Right hindlimb (tissue), 1 donor: ENCODE results near the gene SIL1.

Experiments used
- DNase-seq: peaks from one replicate; pipeline ENCODE4 v3.0.0-alpha.2; 2018

The SIL1 gene

GRCh38 chr5:138974227-138975063 lies 223.7 kb downstream of the SIL1 start:
- peak; percentile 54 for DNase-seq

GRCh38 chr5:138972836-138973235 lies 225.3 kb downstream of the SIL1 start:
- no peak for DNase-seq

- DNase-seq = no peak
Measured at GRCh38 chr5:138972230-138972629, 225.9 kb downstream of the SIL1 start.

GRCh38 chr5:138969323-138970002 lies 228.7 kb downstream of the SIL1 start:
- DNase-seq = no peak

DNA sequence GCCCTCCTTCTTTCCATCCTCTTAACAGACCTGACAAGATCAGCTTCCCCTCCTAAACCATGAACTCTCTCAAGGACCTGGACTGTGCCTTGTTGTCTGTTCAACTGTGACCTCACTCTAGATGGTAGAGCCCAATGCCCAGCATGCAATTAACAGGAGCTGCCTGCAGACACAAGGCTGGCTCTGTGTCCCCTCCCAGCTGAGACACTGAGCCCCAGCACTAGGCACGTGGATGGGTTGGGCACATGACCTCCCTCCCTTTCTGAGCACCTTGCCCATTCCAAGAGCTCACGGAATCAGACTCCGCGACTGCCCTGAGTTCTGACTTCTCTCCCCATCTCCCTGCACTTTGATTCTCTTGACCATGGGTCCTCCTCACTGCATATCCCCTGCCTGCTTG lies 229.6 kb downstream of the SIL1 start:
- DNase-seq = no peak

DNA sequence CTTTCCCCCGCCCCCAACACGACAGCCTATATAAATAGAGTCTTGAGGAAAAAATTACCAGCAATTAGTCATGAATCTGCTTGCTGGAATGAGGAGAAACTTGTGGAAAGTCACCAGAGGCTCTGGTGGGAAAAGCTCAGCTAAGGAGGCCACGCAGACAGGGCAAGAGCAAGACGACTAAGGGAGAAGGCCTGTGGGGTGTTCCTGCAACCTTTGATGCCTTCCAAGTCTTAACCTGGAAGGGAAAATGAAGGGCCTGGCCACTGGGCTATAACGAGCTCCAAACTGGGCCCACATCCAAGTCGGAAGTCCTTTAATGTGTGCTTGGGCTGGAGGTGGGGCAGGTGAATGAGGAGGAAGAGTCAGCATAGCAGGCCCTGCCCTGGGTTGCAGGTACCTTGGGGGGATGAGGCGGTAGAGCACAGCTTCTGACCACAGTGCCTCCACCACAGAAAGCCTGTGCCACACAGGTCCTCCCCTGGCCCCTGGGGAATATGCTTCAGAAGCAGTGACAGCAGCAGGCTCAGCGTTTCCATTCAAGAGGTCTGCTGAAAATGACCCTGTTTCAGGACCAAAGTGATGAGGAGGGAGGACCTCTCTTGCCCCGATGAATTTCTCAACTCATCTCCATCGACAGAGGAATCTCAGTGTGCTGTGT lies 230.2 kb downstream of the SIL1 start:
- no peak for DNase-seq

DNA sequence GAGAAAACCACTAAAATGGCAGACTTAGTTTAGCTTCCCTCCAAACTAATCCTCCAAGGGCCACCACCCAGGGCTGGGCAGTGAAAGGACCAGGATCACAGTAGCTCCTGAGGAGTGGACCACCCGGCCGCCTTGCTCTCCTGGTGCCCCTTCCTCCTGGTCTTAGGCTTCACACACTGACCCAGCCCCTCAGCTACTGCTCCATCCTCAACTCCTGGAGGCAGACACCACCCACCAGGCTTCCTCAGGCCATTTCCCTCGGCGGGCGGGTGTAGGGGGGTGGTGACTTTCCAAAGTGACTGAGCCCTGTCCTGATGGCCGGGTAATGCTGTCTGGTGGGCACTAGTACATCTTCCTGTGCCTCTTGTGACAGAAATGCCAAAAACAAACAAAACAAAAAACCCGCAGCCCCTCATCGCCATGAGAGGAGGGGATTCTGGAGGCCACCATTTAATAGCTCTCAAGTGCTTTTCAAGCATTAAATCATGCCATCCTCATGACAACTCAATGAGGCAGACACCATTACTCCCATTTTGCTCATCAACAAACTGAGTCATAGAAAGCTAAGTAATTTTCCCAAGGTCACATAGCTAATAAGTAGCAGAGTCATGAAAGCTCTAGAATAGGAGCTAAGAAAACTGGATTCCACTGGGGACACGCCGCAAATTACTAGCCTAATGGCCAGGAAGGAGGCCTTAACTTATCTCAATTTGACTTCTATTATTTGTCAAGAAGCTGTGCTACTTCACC lies 231.8 kb downstream of the SIL1 start:
- DNase-seq = no peak

- DNase-seq = no peak
Measured at GRCh38 chr5:138965626-138966025, 232.5 kb downstream of the SIL1 start.

DNA sequence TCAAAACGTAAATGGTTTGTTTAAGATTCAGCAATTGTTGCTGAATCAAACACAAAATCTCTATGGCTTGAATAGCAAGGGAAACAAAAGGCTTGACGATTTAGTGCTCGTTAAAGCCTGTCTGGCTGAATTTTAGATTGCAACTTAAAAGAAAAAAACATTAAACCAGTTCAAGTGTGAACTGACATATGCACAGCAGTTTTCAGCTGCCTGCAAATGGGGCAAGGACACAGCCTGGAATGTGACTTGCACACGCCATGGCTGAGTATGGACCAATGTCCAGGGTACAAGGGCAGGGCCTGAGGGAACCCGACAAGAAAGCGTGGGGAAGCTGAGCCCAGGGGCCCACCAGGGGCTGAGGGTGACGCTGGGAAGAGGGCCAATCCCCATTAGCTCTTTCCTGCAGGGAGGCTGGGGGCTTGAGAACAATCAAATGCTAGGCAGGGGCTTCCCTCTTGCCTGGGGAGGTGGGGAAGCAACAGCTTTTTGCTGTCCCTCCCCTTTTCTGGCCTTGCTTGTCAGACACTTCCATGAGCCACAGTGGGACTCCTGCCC lies 233.4 kb downstream of the SIL1 start:
- no peak for DNase-seq

DNA sequence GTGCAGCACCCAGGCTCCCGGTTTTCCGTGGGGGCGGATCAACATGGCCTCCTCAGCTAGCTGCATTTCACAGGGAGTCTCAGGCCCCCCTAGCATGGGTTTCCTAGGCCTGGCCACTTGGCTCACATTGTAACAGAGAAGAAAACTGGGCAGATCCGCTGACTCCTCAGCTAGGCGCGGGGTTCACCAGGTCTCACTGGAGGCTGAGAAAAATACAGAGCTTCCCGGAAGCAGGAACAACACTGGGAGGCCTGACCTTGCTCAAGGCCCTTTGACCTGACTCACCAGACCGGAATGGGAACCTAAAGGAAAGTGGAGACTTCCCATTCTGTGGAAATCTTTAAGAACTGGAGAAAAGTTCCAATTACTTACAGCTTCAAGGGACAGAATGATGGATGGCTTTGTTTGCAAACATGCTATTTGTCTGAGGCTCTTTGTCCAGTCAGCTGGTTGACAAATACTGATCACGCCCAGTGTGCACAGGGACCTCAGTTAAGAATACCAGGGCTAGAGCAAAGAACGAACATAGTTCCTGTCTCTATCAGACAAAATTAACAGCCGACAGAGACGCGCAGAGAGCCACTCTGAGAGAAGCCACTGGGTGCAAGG lies 234.3 kb downstream of the SIL1 start:
- no peak for DNase-seq

DNA sequence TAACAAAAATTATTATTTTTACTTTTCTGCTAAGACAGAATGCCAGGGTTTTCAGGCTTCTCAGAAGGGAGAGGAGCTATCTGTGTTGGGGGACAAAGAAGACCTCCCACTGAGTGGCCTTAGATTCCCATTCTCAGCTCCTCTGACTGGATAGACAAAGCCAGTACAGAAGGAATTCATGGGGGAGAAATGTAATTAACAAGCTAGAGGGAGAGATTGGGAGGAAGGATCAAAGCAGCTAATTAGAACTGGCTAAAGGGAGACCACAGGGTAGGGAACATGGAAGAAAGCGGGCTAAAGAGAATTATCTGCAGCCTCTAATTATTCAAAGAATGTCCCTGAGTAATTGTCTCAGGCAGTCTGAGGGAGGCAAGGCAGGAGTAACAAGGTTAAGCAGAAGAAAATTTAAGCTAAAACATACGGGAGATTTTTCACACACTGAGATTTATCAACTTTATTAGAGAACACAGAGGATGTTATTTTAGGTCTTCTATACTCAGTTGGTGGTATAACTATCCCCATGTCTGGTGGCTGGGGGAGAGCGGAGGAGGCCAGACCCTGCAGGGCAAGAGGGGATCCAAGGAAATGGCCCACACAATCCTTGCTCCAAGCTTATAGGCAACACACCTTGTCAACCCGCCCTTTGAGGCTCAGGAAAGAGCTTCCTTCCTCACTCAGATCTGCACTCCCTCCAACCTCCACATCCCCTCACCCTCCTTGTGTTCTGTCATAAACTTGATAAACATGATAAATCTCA lies 235.4 kb downstream of the SIL1 start:
- no peak for DNase-seq

GRCh38 chr5:138961729-138962128 lies 236.4 kb downstream of the SIL1 start:
- DNase-seq = no peak

GRCh38 chr5:138961221-138961620 lies 236.9 kb downstream of the SIL1 start:
- no peak for DNase-seq

DNA sequence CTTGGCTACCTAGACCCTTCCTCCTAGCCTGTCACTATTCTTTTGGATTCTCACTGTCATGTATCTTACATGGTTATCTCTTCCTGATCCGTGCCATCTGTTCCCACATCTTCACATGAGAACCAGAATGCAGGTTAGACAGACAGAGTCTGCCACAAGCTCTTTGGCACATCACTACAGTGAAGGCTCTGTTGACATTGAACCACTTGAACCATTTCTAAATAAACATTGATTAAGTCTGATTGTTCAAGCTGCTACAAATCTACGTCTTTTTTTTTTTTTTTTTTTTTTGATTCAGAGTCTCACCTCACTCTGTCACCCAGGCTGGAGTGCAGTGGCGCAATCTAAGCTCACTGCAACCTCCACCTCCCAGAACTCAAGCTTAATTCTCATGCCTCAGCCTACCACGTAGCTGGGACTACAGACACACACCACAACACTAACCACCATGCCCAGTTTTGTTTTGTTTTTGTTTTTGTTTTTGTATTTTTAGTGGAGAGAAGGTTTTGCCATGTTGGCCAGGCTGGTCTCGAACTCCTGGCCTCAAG lies 237.9 kb downstream of the SIL1 start:
- no peak for DNase-seq

DNA sequence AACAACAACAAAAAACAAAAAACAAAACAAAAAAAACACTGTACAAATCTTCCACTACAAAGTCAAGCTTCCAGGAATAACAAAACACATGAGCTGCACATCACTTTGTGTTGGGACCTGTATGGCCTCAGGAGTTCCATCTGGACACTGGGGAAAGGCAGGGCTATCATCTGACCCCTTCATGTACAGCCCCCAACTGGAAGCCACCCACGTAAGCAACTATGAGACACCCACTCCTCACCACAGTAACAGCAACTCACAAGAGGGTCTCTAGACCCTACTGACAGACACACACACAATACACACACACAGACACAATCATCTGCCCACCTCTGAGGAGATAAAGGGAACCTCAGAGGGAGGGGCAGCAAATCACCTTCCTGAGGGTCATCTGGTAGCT lies 241.4 kb downstream of the SIL1 start:
- no peak for DNase-seq

GRCh38 chr5:138955671-138956295 lies 242.4 kb downstream of the SIL1 start:
- no peak for DNase-seq

DNA sequence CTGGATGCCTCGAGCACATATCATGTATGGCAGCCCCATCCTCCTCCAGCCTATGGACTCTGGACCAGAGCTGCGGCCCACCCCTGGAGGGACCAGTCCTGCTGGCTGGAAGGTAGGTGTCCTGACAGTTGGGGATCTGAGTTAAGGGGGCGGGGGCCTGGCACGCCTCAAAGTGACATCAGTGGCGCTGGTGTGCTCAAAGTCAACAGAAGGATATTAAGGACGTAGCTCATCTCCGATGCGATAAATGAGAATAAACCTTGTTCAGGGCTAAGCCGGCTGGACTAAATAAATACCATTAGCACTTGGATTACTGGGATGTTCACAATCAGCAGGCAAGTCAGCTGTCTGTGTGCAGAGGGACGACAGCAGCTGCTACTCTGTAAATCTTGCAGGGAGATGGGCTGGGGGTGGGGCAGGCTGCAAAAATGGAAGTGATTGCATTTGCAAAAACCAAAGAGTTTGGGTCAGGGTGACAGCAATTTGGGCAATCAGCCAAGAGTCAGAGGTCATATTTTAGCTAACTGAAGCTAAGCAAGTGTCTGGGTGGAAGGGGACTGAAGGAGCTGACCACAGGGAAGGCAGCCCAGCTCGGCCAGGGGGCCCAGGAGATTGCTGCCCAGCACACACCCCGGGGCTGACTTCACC lies 243.0 kb downstream of the SIL1 start:
- DNase-seq = peak; percentile 79

- DNase-seq = no peak
Measured at GRCh38 chr5:138954257-138955012, 243.7 kb downstream of the SIL1 start.
